ENCODE measurements around the gene BCL6.

GRCh38 chr3:187721055-187721454, 24.2 kb downstream of the BCL6 start:
- TF ChIP-seq CTCF (IDR thresholded peaks at IDR 0.05) (no peak), EZH2phosphoT487 (IDR thresholded peaks at IDR 0.05) (no peak), EZH2 (IDR thresholded peaks at IDR 0.05) (no peak)
